Heart left ventricle (tissue), 16 donors: ENCODE data around the gene DCTN4. TPM values are rescaled to one million over a fixed set of nuclear protein-coding genes. Genes with fewer than 3 reads are reported as not detected.

ENCODE experiments used
- ATAC-seq, 4 donors: fragments of 200-7000 bp; cut with Tn5 transposase; one replicate each; pipeline ENCODE4 v1.9.1; 2020 to 2022; ENCODE audit warnings: moderate library complexity in 4 of 4, mild to moderate bottlenecking in 3 of 4, moderate number of reproducible peaks in 1 of 4
- DNase-seq, 5 donors: peaks; one replicate each; pipeline ENCODE4 v3.0.0-alpha.2; 2020
- H3K27ac ChIP-seq, 12 donors: fragments of 200-600 bp; sonication (generic) in 4 of 12; one replicate each; pipeline versions ENCODE4 v1.5.0 to v1.8.0; 2016 to 2022; ENCODE audit warnings: mild to moderate bottlenecking in 2 of 12
- H3K27me3 ChIP-seq, 9 donors: fragments of 200-600 bp; sonication (generic) in 2 of 9; one replicate each; pipeline versions ENCODE4 v1.5.1 to v1.8.0; 2016 to 2022; ENCODE audit warnings: mild to moderate bottlenecking in 3 of 9
- H3K36me3 ChIP-seq, 9 donors: fragments of 200-600 bp; sonication (generic) in 2 of 9; one replicate each; pipeline versions ENCODE4 v1.5.0 to v1.8.0; 2018 to 2022; ENCODE audit warnings: mild to moderate bottlenecking in 2 of 9
- H3K4me1 ChIP-seq, 12 donors: fragments of 200-600 bp; sonication (generic) in 4 of 12; one replicate each; pipeline versions ENCODE4 v1.5.0 to v1.8.0; 2016 to 2022; ENCODE audit warnings: mild to moderate bottlenecking in 3 of 12
- H3K4me3 ChIP-seq, 12 donors: fragments of 200-600 bp; sonication (generic) in 4 of 12; one replicate each; pipeline versions ENCODE4 v1.5.0 to v1.8.0; 2017 to 2022; ENCODE audit warnings: mild to moderate bottlenecking in 9 of 12, moderate library complexity in 4 of 12
- H3K9me3 ChIP-seq, 12 donors: fragments of 200-600 bp; sonication (generic) in 4 of 12; one replicate each; pipeline versions ENCODE4 v1.5.0 to v1.8.0; 2016 to 2022; ENCODE audit warnings: mild to moderate bottlenecking in 1 of 12
- CTCF ChIP-seq, 12 donors: fragments of 200-600 bp; sonication (generic) in 4 of 12; IDR thresholded peaks; one replicate each; pipeline versions ENCODE4 v1.5.0 to v1.8.0; 2018 to 2022; ENCODE audit warnings: antibody characterized with exemption in 12 of 12, mild to moderate bottlenecking in 5 of 12
- POLR2A ChIP-seq, 2 donors: fragments of 450-650 bp; IDR thresholded peaks; one replicate each; pipeline ENCODE4 v1.6.1; 2017; ENCODE audit warnings: antibody characterized with exemption in 2 of 2, mild to moderate bottlenecking in 2 of 2, moderate library complexity in 2 of 2
- WGBS, 4 donors: extraction: QIAGEN DNeasy Blood & Tissue Kit in 2 of 4; methylation state at CpG; one replicate each; pipeline versions ENCODE4 v1.1.5 to v1.1.7; 2013 to 2018; 5-methylcytosine and 5-hydroxymethylcytosine counted together
- intact Hi-C, 10 donors: fragments of 100-400 bp; cut with DNase I; formaldehyde crosslinking; loops; one replicate each; pipeline versions ENCODE4 v1.11.1 to v1.14.2; 2022
- polyA plus RNA-seq, 2 donors: library from polyadenylated mRNA; stranded (reverse); fragments of 200-250 nt; gene quantifications; one replicate each; pipeline ENCODE4 v1.2.3, GENCODE V29; 2013
- total RNA-seq, 9 donors: library from RNA; depleted of rRNA in 2 of 9; stranded (reverse); fragments of >200 nt in 2 of 9; fragmentation: NEBNext Ultra II Directional in 3 of 9; extraction: Animal tissue kit (Norgen Biotek cat#: 25700) in 3 of 9; gene quantifications; one replicate each; pipeline versions ENCODE4 v1.1.0 to v1.2.4, GENCODE V29; 2016 to 2023
- donor health status: ischemic (EF 13 %, LVEDD 7.1; RV severe dilation, severe dysfunction).
- donor health status: healthy with polysubstance abuse.
- donor health status: DM: no; HTN: yes; CAD: no.
- donor health status: DM: no; HTN: no; CAD: no.
- donor health status: ischemic (EF 25% LVEDD 6.9; RV normal size, moderate dysfunction).
- donor health status: ischemic (EF 25% LVEDD 5.7; RV mildly dilated, moderate dysfunction).
- donor health status: healthy.
- donor health status: DM: yes; HTN: yes; CAD: no.
- donor health status: ischemic (EF 35%, LVEDD 5.7; RV mildly dilated, moderate dysfunction).
- donor health status: nonischemic (EF 11% LVEDD 7.7; RV severe dilation, severe dysfunction).
- donor health status: DM: yes; HTN: yes; CAD: no.
- donor health status: PGD.
- donor health status: ischemic (EF 29% LVEDD 5.4; RV normal size, mild dysfunction).
- donor health status: nonischemic (EF 23%, LVEDD 6.1; RV moderate dilation, normal function).

DCTN4 gene
- total and polyA plus RNA-seq, 11 donors = 18.9 to 70.6 (median 44.2) TPM

GRCh38 chr5:150671509-150672236 lies 87.1 kb downstream of the DCTN4 start:
- DNase-seq = peak in 3 of 5 donors; percentile 23 to 44 (median 39)
- peaks cover 0 to 10% (median 0%) of the 10 kb centered on the region in 9 donors for H3K27me3 ChIP-seq
- 6 to 14% (median 9%) methylated on average over 32 to 51 of the region's 51 CpGs for WGBS, 4 donors

GRCh38 chr5:150670948-150671310 lies 87.9 kb downstream of the DCTN4 start:
- H3K4me1 ChIP-seq = peaks cover 6 to 48% (median 33%) of the 10 kb centered on the region in 12 donors
- no peak for ATAC-seq
- TF ChIP-seq POLR2A (IDR thresholded peaks at IDR 0.05) (no peak), CTCF (IDR thresholded peaks at IDR 0.05) (no peak)
- intact Hi-C loops = loop anchor here in 1 of 10 donors (5.0 kb wide), 1 partner anchor 109 kb away; no protein-coding TSS in a partner anchor
- H3K9me3 ChIP-seq = no peaks in the 10 kb centered on the region
- H3K27ac ChIP-seq = peak overlapping the region in 3 of 12 donors; percentile 23 to 74 (median 73)
- no peaks in the 10 kb centered on the region for H3K36me3 ChIP-seq
- H3K4me3 ChIP-seq = peak overlapping the region in 2 of 12 donors; percentile 53 to 73
- DNase-seq = no peak
- peaks cover 0 to 10% (median 0%) of the 10 kb centered on the region in 9 donors for H3K27me3 ChIP-seq
- 59 to 71% (median 65%) methylated on average over 2 of the region's 2 CpGs for WGBS, 4 donors

More at GRCh38 chr5:150671509-150672236, 87.1 kb downstream of the DCTN4 start:
- TF ChIP-seq CTCF (IDR thresholded peaks at IDR 0.05) (no peak), POLR2A (IDR thresholded peaks at IDR 0.05) (no peak)
- Histone ChIP-seq H3K9me3 (no peaks in the 10 kb centered on the region), H3K36me3 (no peaks in the 10 kb centered on the region), H3K27ac (peak overlapping the region in 8 of 12 donors; percentile 23 to 90 (median 78)), H3K4me3 (peak overlapping the region; percentile 46 to 73 (median 56)), H3K4me1 (peaks cover 6 to 48% (median 33%) of the 10 kb centered on the region in 12 donors)
- peak in 3 of 4 donors; percentile 4 to 46 (median 12) for ATAC-seq
- intact Hi-C loops = loop anchor here in 1 of 10 donors (5.0 kb wide), 1 partner anchor 109 kb away; no protein-coding TSS in a partner anchor

- H3K27me3 ChIP-seq = peaks cover 0 to 10% (median 0%) of the 10 kb centered on the region in 9 donors
- WGBS, 4 donors = 85 to 89% (median 87%) methylated on average over 14 of the region's 14 CpGs
- intact Hi-C loops = loop anchor here in 1 of 10 donors (5.0 kb wide), 1 partner anchor 108 kb away; no protein-coding TSS in a partner anchor
- no peaks in the 10 kb centered on the region for H3K36me3 ChIP-seq
- no peak for TF ChIP-seq CTCF (IDR thresholded peaks at IDR 0.05)
- no peak for TF ChIP-seq POLR2A (IDR thresholded peaks at IDR 0.05)
- no peak overlapping the region for H3K27ac ChIP-seq
- H3K9me3 ChIP-seq = no peaks in the 10 kb centered on the region
- DNase-seq = no peak
- H3K4me3 ChIP-seq = no peak overlapping the region
- peaks cover 6 to 48% (median 33%) of the 10 kb centered on the region in 12 donors for H3K4me1 ChIP-seq
- ATAC-seq = no peak
Measured at GRCh38 chr5:150670275-150670947, 88.4 kb downstream of the DCTN4 start.

- Histone ChIP-seq H3K36me3 (no peaks in the 10 kb centered on the region), H3K4me1 (peaks cover 0 to 14% (median 2%) of the 10 kb centered on the region in 12 donors), H3K9me3 (no peaks in the 10 kb centered on the region), H3K4me3 (no peak overlapping the region), H3K27ac (no peak overlapping the region), H3K27me3 (no peaks in the 10 kb centered on the region)
- intact Hi-C loops = no loop called here
- WGBS, 4 donors = 75 to 81% (median 80%) methylated on average over 12 of the region's 12 CpGs
- TF ChIP-seq POLR2A (IDR thresholded peaks at IDR 0.05) (no peak), CTCF (IDR thresholded peaks at IDR 0.05) (no peak)
- DNase-seq = no peak
- no peak for ATAC-seq
Measured at GRCh38 chr5:150665044-150665443, 93.8 kb downstream of the DCTN4 start.
